Epithelial cell of esophagus (primary cell): ENCODE measurements around the gene TRPM7.

ENCODE experiments used
- DNase-seq: peaks from one replicate; pipeline ENCODE4 v3.0.0; 2010; ENCODE audit warnings: low read depth
- H3K4me3 ChIP-seq: 2 replicates; pipeline ENCODE4 v1.5.1; 2011; ENCODE audit warnings: mild to moderate bottlenecking, low read length, control low read depth
- TF ChIP-seq, protein P1 (sequence below): IDR thresholded peaks from 2 replicates; pipeline ENCODE4 v1.5.1; 2011; ENCODE audit warnings: low read depth, mild to moderate bottlenecking, low read length, control low read depth, inconsistent platforms; ENCODE audit not compliant: insufficient read depth; ENCODE audit errors: missing control alignments

Gene TRPM7

DNA sequence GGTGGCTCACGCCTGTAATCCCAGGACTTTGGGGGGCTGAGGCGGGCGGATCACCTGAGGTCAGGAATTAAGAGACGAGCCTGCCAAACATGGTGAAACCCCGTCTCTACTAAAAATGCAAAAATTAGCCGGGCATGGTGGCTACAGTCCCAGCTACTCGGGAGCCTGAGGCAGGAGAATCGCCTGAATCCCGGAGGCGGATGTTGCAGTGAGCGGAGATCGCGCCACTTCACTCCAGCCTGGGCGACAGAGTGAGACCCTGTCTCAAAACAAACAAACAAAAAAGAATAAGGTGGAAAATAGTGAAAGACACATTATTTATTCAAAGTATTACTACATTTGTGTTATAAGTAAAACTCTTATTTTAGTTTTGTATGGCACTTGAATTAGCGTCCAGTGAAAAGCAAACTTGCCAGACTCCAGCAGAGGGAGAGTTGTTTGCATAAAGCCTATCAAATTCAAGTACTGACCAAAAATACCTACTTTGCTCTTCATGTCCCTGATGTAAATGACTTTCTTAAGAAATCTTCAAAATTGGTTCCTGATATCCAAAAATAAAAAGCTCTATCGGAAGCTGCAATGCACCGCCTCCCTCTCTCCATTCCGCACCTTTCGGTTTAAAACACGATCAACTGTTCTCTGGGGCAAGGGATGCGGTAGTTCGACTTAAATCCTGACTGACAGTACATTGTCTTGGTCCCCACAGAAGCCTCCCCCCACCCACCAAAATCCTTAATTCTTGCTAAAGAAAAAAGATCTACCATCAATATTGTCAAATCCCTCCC is 1.2 kb downstream of the TRPM7 start:
- DNase-seq: peak; percentile 7
- peak overlapping the region; percentile 97 for H3K4me3 ChIP-seq
- TF ChIP-seq, protein P1, sequence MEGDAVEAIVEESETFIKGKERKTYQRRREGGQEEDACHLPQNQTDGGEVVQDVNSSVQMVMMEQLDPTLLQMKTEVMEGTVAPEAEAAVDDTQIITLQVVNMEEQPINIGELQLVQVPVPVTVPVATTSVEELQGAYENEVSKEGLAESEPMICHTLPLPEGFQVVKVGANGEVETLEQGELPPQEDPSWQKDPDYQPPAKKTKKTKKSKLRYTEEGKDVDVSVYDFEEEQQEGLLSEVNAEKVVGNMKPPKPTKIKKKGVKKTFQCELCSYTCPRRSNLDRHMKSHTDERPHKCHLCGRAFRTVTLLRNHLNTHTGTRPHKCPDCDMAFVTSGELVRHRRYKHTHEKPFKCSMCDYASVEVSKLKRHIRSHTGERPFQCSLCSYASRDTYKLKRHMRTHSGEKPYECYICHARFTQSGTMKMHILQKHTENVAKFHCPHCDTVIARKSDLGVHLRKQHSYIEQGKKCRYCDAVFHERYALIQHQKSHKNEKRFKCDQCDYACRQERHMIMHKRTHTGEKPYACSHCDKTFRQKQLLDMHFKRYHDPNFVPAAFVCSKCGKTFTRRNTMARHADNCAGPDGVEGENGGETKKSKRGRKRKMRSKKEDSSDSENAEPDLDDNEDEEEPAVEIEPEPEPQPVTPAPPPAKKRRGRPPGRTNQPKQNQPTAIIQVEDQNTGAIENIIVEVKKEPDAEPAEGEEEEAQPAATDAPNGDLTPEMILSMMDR: peak; percentile 28

DNA sequence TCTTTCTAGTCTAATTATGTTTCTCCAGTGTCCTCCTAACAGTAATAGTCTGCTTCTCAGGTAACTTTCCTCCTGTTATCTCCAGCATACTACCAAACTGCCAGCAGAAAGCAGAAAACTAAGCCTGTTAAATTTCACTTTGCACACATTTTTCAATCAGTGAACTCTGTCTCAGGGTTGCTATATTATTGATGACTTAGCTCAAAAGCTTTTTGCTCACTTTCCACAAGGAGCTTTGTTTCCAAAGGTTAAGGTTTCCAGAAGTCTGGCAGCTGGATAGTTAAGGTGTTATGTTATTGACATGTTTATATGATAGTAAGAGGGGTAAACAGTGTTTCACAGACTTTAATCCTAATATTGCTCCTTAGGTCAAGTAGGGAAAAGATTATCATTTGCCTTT is 5.1 kb downstream of the TRPM7 start:
- DNase-seq: no peak
- H3K4me3 ChIP-seq: no peak overlapping the region
- TF ChIP-seq, protein P1: no peak

DNA sequence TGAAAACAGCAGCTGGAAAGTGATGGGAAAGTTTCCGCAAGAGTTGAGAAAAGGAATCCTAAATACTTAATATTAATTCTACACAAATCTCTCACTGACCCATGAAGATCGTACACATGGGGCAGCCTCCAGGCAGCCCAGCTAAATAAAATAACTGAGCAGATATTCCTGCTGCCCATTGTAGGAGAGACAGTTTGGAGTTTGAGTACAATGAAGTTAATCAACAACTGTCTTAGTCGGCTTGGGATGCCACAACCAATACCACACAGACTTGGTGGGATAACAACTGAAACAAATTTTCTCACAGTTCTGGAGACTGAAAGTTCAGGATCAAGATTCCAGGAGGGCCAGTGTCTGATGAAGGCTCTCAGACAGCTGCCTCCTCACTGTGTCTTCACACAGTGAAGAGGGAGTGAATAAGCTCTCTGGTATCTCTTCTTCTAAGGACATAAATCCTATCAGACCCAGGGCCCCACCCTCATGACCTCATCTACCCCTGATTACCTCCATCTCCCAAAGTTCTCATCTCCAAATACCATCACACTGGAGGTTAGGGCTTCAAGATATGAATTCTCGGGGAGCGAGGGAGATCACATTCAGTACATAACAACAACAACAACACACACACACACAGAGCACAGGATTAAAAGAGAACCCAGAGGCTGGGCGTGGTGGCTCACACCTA is 9.7 kb downstream of the TRPM7 start:
- DNase-seq: peak; percentile 71
- TF ChIP-seq, protein P1: no peak
- H3K4me3 ChIP-seq: no peak overlapping the region

DNA sequence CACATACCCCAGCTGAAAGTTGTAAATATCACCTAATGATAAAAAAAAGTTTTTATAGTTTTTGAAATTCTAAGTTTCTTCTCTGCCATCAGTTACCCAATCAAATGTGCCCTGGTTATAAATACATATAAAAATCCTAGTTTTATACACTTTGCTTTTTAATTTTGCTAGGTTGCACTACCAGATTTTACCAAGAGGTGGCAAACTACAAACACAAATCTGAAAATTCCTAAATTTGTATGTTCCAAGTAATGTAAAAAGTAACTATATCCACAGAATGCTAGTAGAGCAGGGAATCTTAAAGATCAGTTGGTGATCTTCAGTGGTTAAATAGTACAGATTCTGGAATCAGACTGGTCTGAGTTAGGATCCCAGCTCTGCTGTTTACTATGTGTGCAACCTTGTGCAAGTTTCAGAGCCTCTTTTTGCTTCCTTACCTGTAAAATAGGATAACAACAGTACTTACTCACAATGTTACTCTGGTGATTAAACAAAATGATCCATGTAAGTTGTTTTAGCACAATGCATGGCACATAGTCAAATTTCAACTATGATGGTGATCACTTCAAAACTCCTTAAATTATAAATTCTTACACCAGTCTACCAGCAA is 11.0 kb downstream of the TRPM7 start:
- H3K4me3 ChIP-seq: no peak overlapping the region
- peak; percentile 49 for DNase-seq
- TF ChIP-seq, protein P1: peak; percentile 58

DNA sequence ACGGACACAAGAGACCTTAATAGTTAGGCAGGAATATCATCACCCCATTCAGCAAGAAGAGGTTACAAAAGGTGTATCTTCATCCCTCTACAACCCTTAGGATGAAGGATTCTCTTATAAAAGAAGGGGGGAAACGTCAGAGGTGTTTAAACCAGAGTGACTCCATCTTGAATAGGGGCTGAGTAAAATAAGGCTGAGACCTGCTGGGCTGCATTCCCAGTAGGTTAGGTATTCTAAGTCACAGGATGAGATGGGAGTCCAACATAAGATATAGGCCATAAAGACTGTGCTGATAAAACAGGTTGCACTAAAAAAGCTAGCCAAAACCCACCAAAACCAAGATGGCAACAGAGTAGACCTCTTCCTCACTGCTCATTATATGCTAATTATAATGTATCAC is 16.5 kb downstream of the TRPM7 start:
- TF ChIP-seq, protein P1: no peak
- DNase-seq: no peak

DNA sequence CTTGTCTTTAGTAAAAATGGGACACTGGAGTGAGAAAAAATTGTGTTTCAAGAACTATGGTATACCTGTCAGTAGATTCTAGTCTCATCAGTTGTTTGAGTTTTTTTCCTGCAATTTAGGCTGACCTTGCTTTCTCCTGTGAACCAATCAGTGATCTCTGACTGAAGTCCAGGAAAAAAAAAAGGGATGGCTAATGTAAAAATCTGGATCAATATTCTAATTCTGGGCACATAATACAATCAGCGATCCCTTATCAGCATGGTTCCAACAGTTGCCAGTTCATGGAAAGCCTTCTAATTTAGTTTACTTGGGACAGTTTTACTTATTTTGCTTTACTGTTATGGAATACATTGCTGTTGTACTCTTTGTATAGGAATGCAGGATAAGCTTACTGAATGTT is 17.0 kb downstream of the TRPM7 start:
- no peak overlapping the region for H3K4me3 ChIP-seq
- TF ChIP-seq, protein P1: no peak
- no peak for DNase-seq

More for the DNA sequence above, 16.5 kb downstream of the TRPM7 start:
- no peak overlapping the region for H3K4me3 ChIP-seq
